Dermis microvascular lymphatic vessel endothelial cell (primary cell): ENCODE measurements around the gene MYH7. TPM values are rescaled to one million over a fixed set of nuclear protein-coding genes. Genes with fewer than 3 reads are reported as not detected.

Experiments used
- DNase-seq, 2 donors: peaks; one replicate each; pipeline versions ENCODE4 v3.0.0 to v3.0.0-alpha.2; 2010; ENCODE audit warnings: low read depth in 2 of 2
- total RNA-seq: library from RNA; depleted of rRNA; stranded (reverse); fragments of >200 nt; gene quantifications from 2 replicates; pipeline ENCODE4 v1.2.1, GENCODE V29; 2014

The MYH7 gene
- total RNA-seq, 1 donor from 2014 or later: not detected

- DNase-seq: no peak
These were observed 12.2 kb upstream of the MYH7 start for GRCh38 chr14:23447361-23448350.

GRCh38 chr14:23446291-23446851 is 10.9 kb upstream of the MYH7 start:
- no peak for DNase-seq

GRCh38 chr14:23445773-23446172 is 10.3 kb upstream of the MYH7 start:
- DNase-seq: no peak

GRCh38 chr14:23444314-23444713 is 8.9 kb upstream of the MYH7 start:
- DNase-seq: no peak

- DNase-seq: no peak
These were observed 8.4 kb upstream of the MYH7 start for GRCh38 chr14:23443881-23444280.

GRCh38 chr14:23443411-23443812 is 8.0 kb upstream of the MYH7 start:
- no peak for DNase-seq

- DNase-seq: no peak
These were observed 7.4 kb upstream of the MYH7 start for GRCh38 chr14:23442721-23443356.

- no peak for DNase-seq
These were observed 5.6 kb upstream of the MYH7 start for GRCh38 chr14:23441076-23441475.

GRCh38 chr14:23439107-23439835 is 3.8 kb upstream of the MYH7 start:
- no peak for DNase-seq

GRCh38 chr14:23438101-23438971 is 2.9 kb upstream of the MYH7 start:
- no peak for DNase-seq

- DNase-seq: no peak
These were observed 2.0 kb upstream of the MYH7 start for GRCh38 chr14:23437133-23438100.

GRCh38 chr14:23436327-23437132 is 1.1 kb upstream of the MYH7 start:
- DNase-seq: no peak

- no peak for DNase-seq
These were observed 805 bp downstream of the MYH7 start for GRCh38 chr14:23434488-23435222.

- no peak for DNase-seq
These were observed 2.0 kb downstream of the MYH7 start for GRCh38 chr14:23433457-23433856.

GRCh38 chr14:23432946-23433345 is 2.5 kb downstream of the MYH7 start:
- DNase-seq: no peak

- DNase-seq: no peak
These were observed 3.1 kb downstream of the MYH7 start for GRCh38 chr14:23432102-23432925.

GRCh38 chr14:23431486-23431885 is 4.0 kb downstream of the MYH7 start:
- no peak for DNase-seq
